MM.1S (cell line): Measurements from ENCODE around the gene CHCHD3.

Experiments used
- CTCF ChIP-seq: fragments of 300-600 bp; sonication (generic); IDR thresholded peaks from 2 replicates; pipeline ENCODE4 v1.5.1; 2016; ENCODE audit warnings: antibody characterized with exemption, low read length, mixed read lengths
- EZH2 ChIP-seq: fragments of 300-600 bp; sonication (generic); optimal IDR thresholded peaks from 2 replicates; pipeline ENCODE3; 2017; ENCODE audit warnings: low read depth, mild to moderate bottlenecking, antibody characterized with exemption, low read length, mixed read lengths
- EZH2phosphoT487 ChIP-seq: fragments of 300-600 bp; sonication (generic); IDR thresholded peaks from 2 replicates; pipeline ENCODE4 v1.6.1; 2018; ENCODE audit warnings: antibody characterized with exemption, low read length

DNA sequence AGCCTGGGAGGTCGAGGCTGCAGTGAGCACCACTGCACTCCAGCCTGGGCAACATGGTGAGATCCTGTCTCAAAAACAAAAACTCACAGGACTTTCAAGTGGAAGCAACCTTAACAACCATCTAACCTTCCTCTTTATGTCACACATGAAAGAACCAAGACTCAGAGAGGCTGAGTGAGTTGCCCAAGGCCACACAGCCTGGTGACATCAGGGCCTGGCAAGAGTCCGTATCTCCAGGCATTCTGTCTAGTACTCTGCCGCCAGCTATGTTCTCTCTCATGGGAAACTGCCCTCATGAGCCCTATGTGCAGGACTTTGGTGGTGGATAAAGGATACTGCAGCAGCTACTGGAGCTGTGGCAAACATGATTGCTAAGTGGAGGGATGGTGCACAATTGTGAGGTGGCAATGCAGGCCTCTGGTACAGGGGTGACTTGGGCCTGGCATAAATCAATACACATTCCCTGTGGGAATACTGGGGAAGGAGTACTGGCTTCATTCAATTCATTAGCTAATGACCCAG is 10.1 kb upstream of the CHCHD3 start:
- TF ChIP-seq CTCF (no peak), EZH2 (no peak), EZH2phosphoT487 (no peak)
